Measurements from ENCODE around the gene FGF19.

FGF19 gene, protein sequence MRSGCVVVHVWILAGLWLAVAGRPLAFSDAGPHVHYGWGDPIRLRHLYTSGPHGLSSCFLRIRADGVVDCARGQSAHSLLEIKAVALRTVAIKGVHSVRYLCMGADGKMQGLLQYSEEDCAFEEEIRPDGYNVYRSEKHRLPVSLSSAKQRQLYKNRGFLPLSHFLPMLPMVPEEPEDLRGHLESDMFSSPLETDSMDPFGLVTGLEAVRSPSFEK

GRCh38 chr11:69703768-69704507 is at the start of gene FGF19:
Gene FGF19 (minus strand): TSS chr11:69704022. CDS start chr11:69703876, 146 bp downstream.
- no peak for DNase-seq

DNA sequence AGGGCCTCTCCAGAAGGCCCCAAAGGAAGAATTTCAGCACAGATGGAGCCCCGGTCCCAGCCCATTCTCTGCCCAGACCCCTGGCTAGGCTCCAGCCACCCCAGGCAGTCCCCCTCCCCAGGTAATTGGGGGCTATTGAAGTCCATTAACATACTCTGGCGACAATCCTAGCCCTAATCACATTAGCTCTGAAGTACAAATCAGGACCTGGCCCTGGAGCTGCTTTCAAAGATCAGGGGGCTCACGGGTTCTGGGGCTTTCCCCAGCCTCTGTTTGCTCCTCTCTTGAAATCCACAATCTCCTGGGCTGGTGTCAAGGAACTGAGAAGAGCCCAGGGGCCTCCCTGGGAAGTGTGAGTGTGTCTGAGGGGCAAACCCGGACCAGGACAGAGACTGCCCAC is 49.1 kb upstream of the FGF19 start:
- no peak for DNase-seq

- DNase-seq = no peak
Observed at GRCh38 chr11:69750875-69751597, 47.2 kb upstream of the FGF19 start.

GRCh38 chr11:69750108-69750850 is 46.5 kb upstream of the FGF19 start:
- DNase-seq = no peak

- DNase-seq = no peak
Observed at GRCh38 chr11:69748637-69749036, 44.8 kb upstream of the FGF19 start.

GRCh38 chr11:69746752-69747742 is 43.2 kb upstream of the FGF19 start:
- no peak for DNase-seq

DNA sequence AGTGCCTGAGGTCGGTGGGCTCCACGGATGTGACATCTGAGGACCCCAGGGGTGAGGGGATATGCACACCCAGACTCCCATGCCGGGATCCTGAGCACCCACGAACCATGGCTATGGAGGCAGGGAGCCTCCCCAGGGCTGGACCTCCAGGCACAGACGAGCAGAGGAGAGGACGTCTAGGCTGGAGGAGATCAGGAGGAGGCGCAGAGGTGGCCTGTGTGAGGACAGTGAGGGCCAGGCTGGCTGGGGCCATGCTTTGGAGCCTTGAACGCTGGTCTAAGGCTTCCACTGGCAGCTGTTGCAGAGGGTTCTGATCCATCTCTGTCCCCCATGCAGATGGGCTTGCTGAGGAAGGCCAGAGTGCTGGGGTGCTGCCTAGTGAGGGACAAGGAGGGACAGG is 42.3 kb upstream of the FGF19 start:
- no peak for DNase-seq

GRCh38 chr11:69745201-69745600 is 41.4 kb upstream of the FGF19 start:
- DNase-seq = no peak

GRCh38 chr11:69744435-69744834 is 40.6 kb upstream of the FGF19 start:
- DNase-seq = no peak

- no peak for DNase-seq
Observed at GRCh38 chr11:69734841-69735240, 31.0 kb upstream of the FGF19 start.

DNA sequence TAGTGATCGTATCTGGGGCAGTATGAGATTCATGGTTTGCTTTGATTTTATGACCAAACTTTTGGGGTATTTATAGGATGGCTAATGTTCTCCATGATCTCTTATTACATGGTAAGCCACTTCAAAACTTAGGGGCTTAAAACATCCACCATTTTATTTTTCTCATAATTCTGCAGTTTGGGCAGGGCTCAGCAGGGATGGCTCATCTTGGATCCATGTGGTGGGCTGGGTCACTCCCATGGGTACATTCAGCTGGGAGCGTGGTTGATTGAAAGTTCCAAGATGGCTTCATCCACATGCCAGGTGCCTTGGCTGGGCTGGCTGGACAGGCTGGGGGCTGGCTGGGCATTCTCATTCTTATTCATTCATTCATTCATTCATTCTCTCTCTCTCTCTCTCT is 30.5 kb upstream of the FGF19 start:
- DNase-seq = no peak

GRCh38 chr11:69732910-69733309 is 29.1 kb upstream of the FGF19 start:
- DNase-seq = no peak

DNA sequence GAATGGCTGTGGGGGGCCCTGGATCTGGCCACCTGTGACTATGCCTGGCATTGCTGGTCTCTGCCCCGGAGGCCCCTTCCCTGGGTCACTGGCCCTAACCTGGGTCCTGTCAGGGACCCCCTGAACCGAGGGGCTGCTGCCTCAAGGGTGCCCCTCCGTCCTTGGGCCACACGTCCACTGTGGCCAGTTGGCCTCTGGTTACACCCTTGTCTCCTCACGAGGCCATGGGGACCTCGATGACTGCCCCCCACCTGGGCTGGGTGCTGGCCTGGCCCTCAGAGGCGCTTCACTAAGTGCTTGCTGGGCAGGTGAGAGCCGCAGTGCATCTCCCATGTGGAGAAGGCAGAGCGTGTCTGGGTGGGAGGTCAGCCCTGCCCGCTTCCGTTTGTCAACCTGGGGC is 27.3 kb upstream of the FGF19 start:
- no peak for DNase-seq

DNA sequence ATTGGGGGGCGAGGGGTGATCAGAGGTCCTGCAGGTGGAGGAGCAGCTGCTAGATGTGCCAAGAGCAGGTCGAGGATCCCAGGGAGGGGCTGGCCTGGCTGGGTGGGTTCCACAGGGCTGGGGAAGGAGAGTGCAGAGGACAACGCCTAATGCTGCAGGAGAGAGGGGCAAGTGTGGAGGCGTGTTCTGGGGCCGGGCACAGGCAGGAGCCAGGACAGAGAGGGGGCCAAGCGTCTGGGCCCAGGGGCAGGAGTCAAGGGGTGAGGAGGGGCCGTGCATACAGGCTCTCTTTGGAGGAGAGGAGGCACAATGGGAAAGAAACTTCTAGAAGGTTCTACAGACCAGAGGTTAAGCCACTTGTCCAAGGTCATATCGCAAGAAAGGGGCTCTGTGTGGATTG is 26.7 kb upstream of the FGF19 start:
- no peak for DNase-seq

GRCh38 chr11:69729252-69729651 is 25.4 kb upstream of the FGF19 start:
- no peak for DNase-seq

GRCh38 chr11:69727266-69727665 is 23.4 kb upstream of the FGF19 start:
- no peak for DNase-seq

DNA sequence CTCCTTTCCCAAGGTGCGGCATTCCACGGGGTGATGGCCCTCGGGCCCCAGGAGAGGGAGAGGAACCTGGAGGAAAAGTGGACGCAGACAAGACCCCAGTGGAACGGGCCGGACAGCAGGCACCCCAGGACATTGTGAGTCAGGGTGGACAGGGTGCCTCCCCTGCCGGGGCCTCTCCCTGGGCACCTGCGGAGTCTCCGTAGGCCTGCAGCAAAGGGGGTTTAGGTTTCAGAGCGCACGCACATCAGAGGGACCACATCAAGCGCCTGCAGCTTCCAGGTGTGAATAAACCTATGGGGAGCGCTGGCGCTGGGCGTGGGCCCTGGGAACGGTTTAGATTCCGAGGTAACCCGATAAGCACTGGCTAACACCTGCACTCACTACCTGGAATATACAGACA is 22.7 kb upstream of the FGF19 start:
- no peak for DNase-seq

DNA sequence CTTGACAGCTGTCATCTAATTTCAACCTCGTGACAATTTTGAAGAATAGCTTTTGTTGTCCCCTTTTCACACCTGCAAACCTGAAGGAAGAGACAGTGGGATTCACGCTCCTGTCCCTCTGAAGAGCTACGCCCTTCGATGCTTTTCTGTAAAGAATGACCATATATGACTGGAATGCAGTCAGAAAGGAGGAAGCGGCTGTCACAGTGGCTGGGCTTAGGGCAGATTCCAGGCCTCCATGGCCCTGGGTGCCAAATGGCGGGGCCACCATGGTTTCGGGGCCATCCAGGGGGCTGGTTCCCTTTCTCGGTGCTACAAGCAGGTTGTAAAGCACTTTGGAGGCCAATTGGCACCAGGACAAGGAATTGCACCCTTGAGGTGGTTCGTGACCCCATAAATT is 22.2 kb upstream of the FGF19 start:
- no peak for DNase-seq

- DNase-seq = no peak
Observed at GRCh38 chr11:69721745-69722144, 17.9 kb upstream of the FGF19 start.

- DNase-seq = no peak
Observed at GRCh38 chr11:69721106-69721505, 17.3 kb upstream of the FGF19 start.

DNA sequence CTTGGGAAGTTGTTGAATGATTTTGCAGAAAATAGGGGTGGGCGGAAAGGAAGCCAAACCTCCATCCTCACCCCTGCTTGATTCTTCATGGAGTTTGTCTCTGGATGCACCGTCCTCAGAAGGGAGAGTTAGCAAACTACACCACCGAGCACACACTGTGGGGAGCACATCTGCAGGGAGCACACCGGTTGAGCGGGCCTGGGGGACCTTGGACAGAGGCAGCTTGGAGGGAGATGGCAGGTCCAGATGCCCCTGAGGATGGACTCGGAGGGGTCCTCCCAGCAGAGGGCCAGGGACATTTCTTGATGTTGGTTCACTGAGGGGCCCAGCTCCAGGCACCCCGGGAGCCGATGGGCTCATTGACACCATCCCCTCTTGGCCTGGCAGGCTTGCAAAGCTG is 15.1 kb upstream of the FGF19 start:
- DNase-seq = no peak

DNA sequence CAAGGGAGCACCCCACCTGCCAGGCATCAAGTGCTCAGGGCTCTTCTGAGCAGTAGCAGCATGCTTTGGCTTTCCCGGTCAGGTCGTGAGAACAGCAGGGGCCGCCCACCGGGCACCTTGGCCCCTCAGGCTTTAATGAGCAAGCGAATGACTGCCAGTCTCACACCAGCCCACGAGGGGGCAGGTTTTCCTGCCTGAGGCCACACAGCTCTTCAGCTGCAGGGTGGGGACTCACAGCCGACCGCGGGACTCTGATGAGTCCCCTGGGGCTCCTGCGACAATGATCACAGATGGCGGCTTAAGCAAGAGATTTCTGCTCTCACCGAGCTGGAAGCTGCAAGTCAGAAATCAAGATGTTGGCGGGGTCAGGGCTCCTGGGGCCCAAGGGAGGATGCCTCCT is 14.3 kb upstream of the FGF19 start:
- DNase-seq = peak; percentile 38

Data from DMS153 (cell line).